H9 (cell line): ENCODE data around the gene KLK13. TPM values are rescaled to one million over a fixed set of nuclear protein-coding genes. Genes with fewer than 3 reads are reported as not detected.

Source experiments
- DNase-seq: peaks from one replicate; pipeline ENCODE4 v3.0.0-alpha.2; 2017
- H2AFZ ChIP-seq: one replicate; pipeline ENCODE4 v1.6.1; 2013; ENCODE audit warnings: mild to moderate bottlenecking, low read length, control low read depth, moderate library complexity
- H2AK5ac ChIP-seq: 2 replicates; pipeline ENCODE4 v1.6.1; 2013; ENCODE audit warnings: low read length, control low read depth, mixed read lengths; ENCODE audit not compliant: insufficient read length
- H2BK120ac ChIP-seq: one replicate; pipeline ENCODE4 v1.6.1; 2013; ENCODE audit warnings: low read depth, mild to moderate bottlenecking, low read length, control low read depth, inconsistent platforms; ENCODE audit not compliant: poor library complexity, severe bottlenecking
- H2BK12ac ChIP-seq: 2 replicates; pipeline ENCODE4 v1.6.1; 2013; ENCODE audit warnings: low read length, control low read depth, mixed read lengths, low read depth; ENCODE audit not compliant: insufficient read length
- H2BK15ac ChIP-seq: 2 replicates; pipeline ENCODE4 v1.6.1; 2013; ENCODE audit warnings: low read depth, low read length, control low read depth
- H2BK20ac ChIP-seq: one replicate; pipeline ENCODE4 v1.6.1; 2013; ENCODE audit warnings: low read depth, mild to moderate bottlenecking, low read length, control low read depth, inconsistent platforms; ENCODE audit not compliant: poor library complexity, severe bottlenecking
- H2BK5ac ChIP-seq: 2 replicates; pipeline ENCODE4 v1.6.1; 2013; ENCODE audit warnings: low read length, control low read depth, mixed read lengths; ENCODE audit not compliant: insufficient read length
- H3K14ac ChIP-seq: 2 replicates; pipeline ENCODE4 v1.6.1; 2013; ENCODE audit warnings: low read length, control low read depth; ENCODE audit not compliant: insufficient read depth
- H3K18ac ChIP-seq: 2 replicates; pipeline ENCODE4 v1.6.1; 2013; ENCODE audit warnings: low read depth, mild to moderate bottlenecking, mixed read lengths, low read length, control low read depth; ENCODE audit not compliant: insufficient read length
- H3K23ac ChIP-seq: 2 replicates; pipeline ENCODE4 v1.6.1; 2013; ENCODE audit warnings: low read length, control low read depth, mixed read lengths, low read depth; ENCODE audit not compliant: insufficient read length
- H3K23me2 ChIP-seq: 2 replicates; pipeline ENCODE4 v1.6.1; 2013; ENCODE audit warnings: low read depth, mild to moderate bottlenecking, mixed read lengths, low read length, control low read depth; ENCODE audit not compliant: insufficient read length, poor library complexity, severe bottlenecking
- H3K27ac ChIP-seq: 2 replicates; pipeline ENCODE4 v1.5.1; 2013; ENCODE audit warnings: low read length, control low read depth, mixed read lengths, low read depth; ENCODE audit not compliant: insufficient read length
- H3K27me3 ChIP-seq: 2 replicates; pipeline ENCODE4 v1.6.1; 2013; ENCODE audit warnings: low read length, control low read depth, inconsistent platforms; ENCODE audit not compliant: insufficient read depth
- H3K4ac ChIP-seq: 2 replicates; pipeline ENCODE4 v1.6.1; 2013; ENCODE audit warnings: low read depth, mild to moderate bottlenecking, control low read depth, inconsistent platforms, low read length, moderate library complexity
- H3K4me1 ChIP-seq: 2 replicates; pipeline ENCODE4 v1.6.1; 2013; ENCODE audit warnings: low read length, control low read depth, inconsistent platforms; ENCODE audit not compliant: insufficient read depth
- H3K4me2 ChIP-seq: 2 replicates; pipeline ENCODE4 v1.6.1; 2013; ENCODE audit warnings: low read length, control low read depth, mixed read lengths; ENCODE audit not compliant: insufficient read length, insufficient read depth
- H3K56ac ChIP-seq: 2 replicates; pipeline ENCODE4 v1.6.1; 2013; ENCODE audit warnings: low read depth, mild to moderate bottlenecking, mixed read lengths, low read length, control low read depth; ENCODE audit not compliant: insufficient read length
- H3K79me1 ChIP-seq: 2 replicates; pipeline ENCODE4 v1.6.1; 2013; ENCODE audit warnings: low read depth, mild to moderate bottlenecking, moderate library complexity, low read length, control low read depth, inconsistent platforms; ENCODE audit not compliant: insufficient read depth, poor library complexity, severe bottlenecking
- H3K79me2 ChIP-seq: 2 replicates; pipeline ENCODE4 v1.6.1; 2013; ENCODE audit warnings: low read length, control low read depth, inconsistent platforms; ENCODE audit not compliant: insufficient read depth
- H3K9ac ChIP-seq: 2 replicates; pipeline ENCODE4 v1.6.1; 2013; ENCODE audit warnings: low read length, control low read depth, mixed read lengths; ENCODE audit not compliant: insufficient read length; ENCODE audit errors: extremely low read depth
- H3K9me3 ChIP-seq: one replicate; pipeline ENCODE4 v1.6.1; 2013; ENCODE audit warnings: low read depth, low read length, inconsistent platforms; ENCODE audit not compliant: control insufficient read depth
- H3T11ph ChIP-seq: one replicate; pipeline ENCODE4 v1.6.1; 2013; ENCODE audit warnings: mild to moderate bottlenecking, low read length, control low read depth, inconsistent platforms
- H4K20me1 ChIP-seq: one replicate; pipeline ENCODE4 v1.6.1; 2013; ENCODE audit not compliant: control insufficient read depth, insufficient read length, insufficient read depth
- H4K5ac ChIP-seq: 2 replicates; pipeline ENCODE4 v1.6.1; 2013; ENCODE audit warnings: low read depth, mild to moderate bottlenecking, mixed read lengths, low read length, control low read depth; ENCODE audit not compliant: insufficient read length
- H4K8ac ChIP-seq: replicated peaks from 2 replicates; pipeline ENCODE4 v1.6.1; 2013; ENCODE audit warnings: low read length, control low read depth, mixed read lengths, low read depth; ENCODE audit not compliant: insufficient read length
- H4K91ac ChIP-seq: 2 replicates; pipeline ENCODE4 v1.6.1; 2013; ENCODE audit warnings: low read depth, mild to moderate bottlenecking, moderate library complexity, mixed read lengths, low read length, control low read depth; ENCODE audit not compliant: insufficient read length
- H3K27ac Mint-ChIP-seq, 3 experiments: 2 replicates in 2 of 3; 3 replicates in 1 of 3; pipeline ENCODE4 v1.8.0; 2020 to 2021; ENCODE audit warnings: mixed read lengths in 3 of 3, mild to moderate bottlenecking in 1 of 3, moderate library complexity in 1 of 3
- H3K27me3 Mint-ChIP-seq: 2 replicates; pipeline ENCODE4 v1.8.0; 2021; ENCODE audit warnings: low read depth, mild to moderate bottlenecking, moderate library complexity, mixed read lengths
- H3K36me3 Mint-ChIP-seq, 3 experiments: 2 replicates in 2 of 3; 3 replicates in 1 of 3; pipeline ENCODE4 v1.8.0; 2020 to 2021; ENCODE audit warnings: low read depth in 3 of 3, mixed read lengths in 3 of 3; ENCODE audit not compliant: insufficient read depth in 1 of 3
- H3K4me1 Mint-ChIP-seq, 2 experiments: 2 replicates each; pipeline ENCODE4 v1.8.0; 2020; ENCODE audit warnings: mixed read lengths in 2 of 2
- H3K4me3 Mint-ChIP-seq, 2 experiments: 2 replicates in 1 of 2; 3 replicates in 1 of 2; pipeline ENCODE4 v1.8.0; 2020 to 2021; ENCODE audit warnings: mild to moderate bottlenecking in 2 of 2, mixed read lengths in 2 of 2, moderate library complexity in 1 of 2
- H3K9me3 Mint-ChIP-seq, 2 experiments: 2 replicates in 1 of 2; 3 replicates in 1 of 2; pipeline ENCODE4 v1.8.0; 2020; ENCODE audit warnings: mild to moderate bottlenecking in 2 of 2, mixed read lengths in 2 of 2, moderate library complexity in 1 of 2
- CTCF ChIP-seq: fragments of 200-600 bp; sonication (generic); conservative IDR thresholded peaks from 3 replicates; pipeline ENCODE4 v1.8.0; 2021; ENCODE audit warnings: antibody characterized with exemption, mild to moderate bottlenecking
- WGBS: extraction: QIAGEN DNeasy Blood & Tissue Kit; methylation state at CpG from one replicate; pipeline ENCODE4 v1.1.7; 2013; ENCODE audit warnings: missing lambda C conversion rate, low lambda C conversion rate, mixed read lengths; ENCODE audit not compliant: insufficient read length; ENCODE audit errors: extremely low coverage; 5-methylcytosine and 5-hydroxymethylcytosine counted together
- total RNA-seq: library from RNA; stranded (reverse); gene quantifications from 2 replicates; pipeline ENCODE4 v1.2.1, GENCODE V29; 2021

The KLK13 gene
- total RNA-seq, 1 experiment from 2014 or later, result 4.2 TPM

GRCh38 chr19:51098365-51099046 is 33.6 kb upstream of the KLK13 start:
- Histone ChIP-seq H3K23ac (no peak overlapping the region), H3K14ac (no peak overlapping the region), H3K4ac (no peak overlapping the region), H3T11ph (no peak overlapping the region), H2AFZ (no peak overlapping the region), H4K8ac (no peak overlapping the region), H3K27me3 (no peaks in the 10 kb centered on the region), H4K91ac (no peak overlapping the region), H2BK20ac (no peak overlapping the region), H3K56ac (no peak overlapping the region), H3K79me1 (no peaks in the 10 kb centered on the region), H3K4me2 (no peak overlapping the region), H2BK15ac (no peak overlapping the region), H3K9ac (no peak overlapping the region), H4K5ac (no peak overlapping the region), H3K27ac (no peak overlapping the region), H2BK5ac (no peak overlapping the region), H3K9me3 (no peaks in the 10 kb centered on the region), H3K18ac (no peak overlapping the region), H2AK5ac (no peak overlapping the region), H2BK120ac (no peak overlapping the region), H3K79me2 (no peaks in the 10 kb centered on the region), H2BK12ac (no peak overlapping the region), H3K23me2 (no peaks in the 10 kb centered on the region), H3K4me1 (no peaks in the 10 kb centered on the region), H4K20me1 (no peaks in the 10 kb centered on the region)
- peaks cover 2 to 24% (median 4%) of the 10 kb centered on the region in 3 experiments; a peak in 4 of 7 replicates for H3K36me3 Mint-ChIP-seq
- H3K4me3 Mint-ChIP-seq, result no peak overlapping the region
- no peak overlapping the region for H3K27ac Mint-ChIP-seq
- peaks cover 11 to 14% of the 10 kb centered on the region in 2 experiments for H3K4me1 Mint-ChIP-seq
- TF ChIP-seq CTCF, result no peak
- DNase-seq, result no peak
- WGBS, result no CpG with 5 or more reads among the region's 78 CpGs
- no peaks in the 10 kb centered on the region; the same call in none of the 2 replicates for H3K27me3 Mint-ChIP-seq
- no peaks in the 10 kb centered on the region for H3K9me3 Mint-ChIP-seq
